Skeletal muscle satellite cell (primary cell): Measurements from ENCODE around the gene PCDHB1.
"Not testable (repeated sequence)": the region's sequence is repeated elsewhere in the genome, so short reads cannot be mapped to it uniquely, and the experiment has no call there.

Source experiments
- H3K27me3 ChIP-seq: 2 replicates; pipeline ENCODE4 v1.7.0; 2013; ENCODE audit warnings: low read length; ENCODE audit not compliant: control insufficient read depth, insufficient read depth
- H3K36me3 ChIP-seq: 2 replicates; pipeline ENCODE4 v1.7.0; 2013; ENCODE audit warnings: mild to moderate bottlenecking, control low read depth, low read length; ENCODE audit not compliant: insufficient read depth
- H3K4me1 ChIP-seq: 2 replicates; pipeline ENCODE4 v1.7.0; 2013; ENCODE audit warnings: low read length; ENCODE audit not compliant: control insufficient read depth, insufficient read depth
- H3K4me2 ChIP-seq: 2 replicates; pipeline ENCODE4 v1.7.0; 2013; ENCODE audit warnings: mild to moderate bottlenecking, low read length
- H3K4me3 ChIP-seq: 2 replicates; pipeline ENCODE4 v1.7.0; 2013; ENCODE audit warnings: low read length
- H3K9ac ChIP-seq: 2 replicates; pipeline ENCODE4 v1.7.0; 2013; ENCODE audit warnings: mild to moderate bottlenecking, low read depth, low read length, moderate library complexity
- H3K9me3 ChIP-seq: replicated peaks from 2 replicates; pipeline ENCODE4 v1.7.0; 2013; ENCODE audit warnings: mild to moderate bottlenecking, control low read depth, low read length

The PCDHB1 gene

DNA sequence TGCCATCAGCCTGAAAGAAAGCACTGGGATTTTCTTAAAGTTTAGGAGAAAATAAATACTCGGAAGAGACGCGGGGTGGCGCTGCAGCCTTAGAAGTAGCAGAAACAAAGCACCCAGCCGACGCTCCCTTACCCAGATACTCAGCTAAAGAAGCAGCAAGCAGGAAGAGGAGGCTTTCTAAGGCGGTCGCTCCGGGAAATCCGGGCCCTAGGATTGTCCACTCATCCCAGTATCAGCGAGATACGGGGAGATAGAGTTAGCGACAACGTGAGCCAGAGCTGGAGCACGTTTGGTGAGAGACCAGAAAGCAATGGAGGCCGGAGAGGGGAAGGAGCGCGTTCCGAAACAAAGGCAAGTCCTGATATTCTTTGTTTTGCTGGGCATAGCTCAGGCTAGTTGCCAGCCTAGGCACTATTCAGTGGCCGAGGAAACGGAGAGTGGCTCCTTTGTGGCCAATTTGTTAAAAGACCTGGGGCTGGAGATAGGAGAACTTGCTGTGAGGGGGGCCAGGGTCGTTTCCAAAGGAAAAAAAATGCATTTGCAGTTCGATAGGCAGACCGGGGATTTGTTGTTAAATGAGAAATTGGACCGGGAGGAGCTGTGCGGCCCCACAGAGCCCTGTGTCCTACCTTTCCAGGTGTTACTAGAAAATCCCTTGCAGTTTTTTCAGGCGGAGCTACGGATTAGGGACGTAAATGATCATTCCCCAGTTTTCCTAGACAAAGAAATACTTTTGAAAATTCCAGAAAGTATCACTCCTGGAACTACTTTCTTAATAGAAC lies 43.5 kb downstream of the PCDHB1 start, which contains the start of gene PCDHB2:
Gene PCDHB2, plus strand, starts transcription at position 135 of the 782 bp plus-strand sequence. Its CDS starts 176 bp downstream, at position 311.
- H3K9me3 ChIP-seq, result no peaks in the 10 kb centered on the region
- peak within 1 kb of the TSS; percentile 73 for H3K4me2 ChIP-seq
- H3K27me3 ChIP-seq, result no peaks in the 10 kb centered on the region
- H3K4me1 ChIP-seq, result no peaks in the 10 kb centered on the region
- H3K4me3 ChIP-seq, result peak within 1 kb of the TSS; percentile 72
- peak within 1 kb of the TSS; percentile 80 for H3K9ac ChIP-seq
- H3K36me3 ChIP-seq, result no peaks in the 10 kb centered on the region

GRCh38 chr5:141095263-141095641 lies 44.1 kb downstream of the PCDHB1 start:
- Histone ChIP-seq H3K27me3 (no peaks in the 10 kb centered on the region), H3K4me3 (peak overlapping the region; percentile 72), H3K4me2 (peak overlapping the region; percentile 73), H3K4me1 (no peaks in the 10 kb centered on the region), H3K36me3 (no peaks in the 10 kb centered on the region), H3K9ac (peak overlapping the region; percentile 80), H3K9me3 (no peaks in the 10 kb centered on the region)

GRCh38 chr5:141096181-141096580 lies 45.0 kb downstream of the PCDHB1 start:
- H3K4me1 ChIP-seq, H3K36me3 ChIP-seq, H3K4me3 ChIP-seq, H3K9me3 ChIP-seq, H3K4me2 ChIP-seq, H3K27me3 ChIP-seq, H3K9ac ChIP-seq: not testable (repeated sequence)

DNA sequence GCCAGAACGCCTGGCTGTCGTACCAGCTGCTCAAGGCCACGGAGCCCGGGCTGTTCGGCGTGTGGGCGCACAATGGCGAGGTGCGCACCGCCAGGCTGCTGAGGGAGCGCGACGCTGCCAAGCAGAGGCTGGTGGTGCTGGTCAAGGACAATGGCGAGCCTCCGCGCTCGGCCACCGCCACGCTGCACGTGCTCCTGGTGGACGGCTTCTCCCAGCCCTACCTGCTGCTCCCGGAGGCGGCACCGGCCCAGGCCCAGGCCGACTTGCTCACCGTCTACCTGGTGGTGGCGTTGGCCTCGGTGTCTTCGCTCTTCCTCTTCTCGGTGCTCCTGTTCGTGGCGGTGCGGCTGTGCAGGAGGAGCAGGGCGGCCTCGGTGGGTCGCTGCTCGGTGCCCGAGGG lies 45.4 kb downstream of the PCDHB1 start:
- not testable (repeated sequence) for H3K4me3 ChIP-seq

DNA sequence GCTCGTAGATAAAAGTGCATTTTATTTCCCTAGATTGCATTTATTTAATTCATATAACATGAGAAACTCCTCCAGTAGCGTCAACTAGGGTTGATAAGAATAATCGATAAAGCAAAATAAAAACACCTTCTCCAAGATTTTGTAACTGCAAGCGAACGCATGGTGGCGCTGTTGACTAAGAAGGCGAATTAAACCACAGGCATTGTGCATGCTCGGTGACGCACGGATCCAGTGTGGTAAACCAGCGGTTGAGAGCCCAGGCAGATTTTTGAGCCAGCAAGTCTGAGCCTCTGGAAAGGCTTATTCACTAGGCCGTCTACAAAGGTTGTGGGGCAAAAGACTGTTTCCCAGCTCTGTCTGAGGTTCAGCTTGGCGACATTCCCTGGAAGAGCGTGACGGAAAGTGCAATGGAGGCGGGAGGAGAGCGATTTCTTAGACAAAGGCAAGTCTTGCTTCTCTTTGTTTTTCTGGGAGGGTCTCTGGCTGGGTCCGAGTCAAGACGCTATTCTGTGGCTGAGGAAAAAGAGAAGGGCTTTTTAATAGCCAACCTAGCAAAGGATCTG lies 49.1 kb downstream of the PCDHB1 start, which contains the start of gene PCDHB3:
Gene PCDHB3, plus strand, starts transcription at position 231 of the 563 bp plus-strand sequence. Its CDS starts 177 bp downstream, at position 408.
- no peak within 1 kb of the TSS for H3K9ac ChIP-seq
- no peaks in the 10 kb centered on the region for H3K9me3 ChIP-seq
- H3K4me3 ChIP-seq, result peak within 1 kb of the TSS; percentile 53
- H3K27me3 ChIP-seq, result no peaks in the 10 kb centered on the region
- H3K36me3 ChIP-seq, result no peaks in the 10 kb centered on the region
- H3K4me2 ChIP-seq, result no peak within 1 kb of the TSS
- H3K4me1 ChIP-seq, result no peaks in the 10 kb centered on the region

More for the DNA sequence above, 45.4 kb downstream of the PCDHB1 start:
- H3K4me2 ChIP-seq, H3K27me3 ChIP-seq, H3K4me1 ChIP-seq, H3K36me3 ChIP-seq, H3K9me3 ChIP-seq, H3K9ac ChIP-seq: not testable (repeated sequence)

- H3K4me3 ChIP-seq, result peak overlapping the region; percentile 53
Measured at GRCh38 chr5:141101059-141101458, 49.9 kb downstream of the PCDHB1 start.

DNA sequence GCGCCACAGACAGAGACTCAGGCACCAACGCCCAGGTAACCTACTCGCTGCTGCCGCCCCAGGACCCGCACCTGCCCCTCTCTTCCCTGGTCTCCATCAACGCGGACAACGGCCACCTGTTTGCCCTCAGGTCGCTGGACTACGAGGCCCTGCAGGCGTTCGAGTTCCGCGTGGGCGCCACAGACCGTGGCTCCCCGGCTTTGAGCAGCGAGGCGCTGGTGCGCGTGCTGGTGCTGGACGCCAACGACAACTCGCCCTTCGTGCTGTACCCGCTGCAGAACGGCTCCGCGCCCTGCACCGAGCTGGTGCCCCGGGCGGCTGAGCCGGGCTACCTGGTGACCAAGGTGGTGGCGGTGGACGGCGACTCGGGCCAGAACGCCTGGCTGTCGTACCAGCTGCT lies 50.9 kb downstream of the PCDHB1 start:
- H3K9me3 ChIP-seq, H3K36me3 ChIP-seq, H3K27me3 ChIP-seq, H3K4me1 ChIP-seq, H3K4me3 ChIP-seq, H3K9ac ChIP-seq, H3K4me2 ChIP-seq: not testable (repeated sequence)

More at GRCh38 chr5:141101059-141101458, 49.9 kb downstream of the PCDHB1 start:
- no peak overlapping the region for H3K9ac ChIP-seq
- no peaks in the 10 kb centered on the region for H3K9me3 ChIP-seq
- H3K36me3 ChIP-seq, result no peaks in the 10 kb centered on the region
- no peaks in the 10 kb centered on the region for H3K4me1 ChIP-seq
- no peak overlapping the region for H3K4me2 ChIP-seq
- H3K27me3 ChIP-seq, result no peaks in the 10 kb centered on the region

- H3K4me1 ChIP-seq, H3K9ac ChIP-seq, H3K9me3 ChIP-seq, H3K4me2 ChIP-seq, H3K27me3 ChIP-seq, H3K36me3 ChIP-seq, H3K4me3 ChIP-seq: not testable (repeated sequence)
Measured at GRCh38 chr5:141102471-141102870, 51.3 kb downstream of the PCDHB1 start.

DNA sequence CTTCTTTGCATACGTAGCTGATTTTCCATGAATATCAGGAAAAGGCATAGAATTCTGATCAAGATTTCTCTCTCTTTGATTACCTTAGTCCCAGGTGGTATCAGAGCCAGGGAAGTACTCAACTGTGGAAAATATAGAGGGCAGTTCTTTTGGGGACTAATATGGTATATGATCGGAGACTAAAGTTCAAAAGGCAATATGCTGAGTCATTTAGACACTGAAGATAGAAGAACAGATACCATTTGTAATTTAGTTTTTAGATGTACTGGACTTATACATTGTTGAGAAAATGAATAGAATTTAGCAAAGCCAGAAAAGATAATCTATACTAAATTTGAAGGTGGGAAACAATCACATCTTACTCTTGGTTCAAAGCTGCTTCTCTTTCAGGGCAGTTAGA lies 54.2 kb downstream of the PCDHB1 start:
- no peaks in the 10 kb centered on the region for H3K36me3 ChIP-seq
- no peak overlapping the region for H3K4me3 ChIP-seq
- no peaks in the 10 kb centered on the region for H3K4me1 ChIP-seq
- H3K27me3 ChIP-seq, result no peaks in the 10 kb centered on the region
- no peak overlapping the region for H3K4me2 ChIP-seq
- H3K9me3 ChIP-seq, result no peaks in the 10 kb centered on the region
- no peak overlapping the region for H3K9ac ChIP-seq
